Brain microvascular endothelial cell (primary cell): ENCODE measurements around the gene SCGB1A1.

Source experiments
- DNase-seq: peaks from one replicate; pipeline ENCODE4 v3.0.0-alpha.2; 2020
- H3K27ac ChIP-seq: fragments of 250-450 bp; sonication (Bioruptor Pico); 2 replicates; pipeline ENCODE4 v1.5.1; 2020; ENCODE audit warnings: mild to moderate bottlenecking, moderate library complexity
- H3K27me3 ChIP-seq: fragments of 250-450 bp; sonication (Bioruptor Pico); replicated peaks from 2 replicates; pipeline ENCODE4 v1.5.1; 2020; ENCODE audit warnings: mild to moderate bottlenecking
- H3K36me3 ChIP-seq: fragments of 250-450 bp; sonication (Bioruptor Pico); replicated peaks from 2 replicates; pipeline ENCODE4 v1.5.1; 2020; ENCODE audit warnings: mild to moderate bottlenecking
- H3K4me3 ChIP-seq: 2 replicates; pipeline ENCODE4 v1.5.1; 2011; ENCODE audit warnings: low read depth, mild to moderate bottlenecking, control low read depth, low read length, moderate library complexity
- CTCF ChIP-seq: IDR thresholded peaks from 2 replicates; pipeline ENCODE4 v1.5.1; 2011; ENCODE audit warnings: low read depth, mild to moderate bottlenecking, moderate library complexity, low read length, control low read depth, inconsistent platforms; ENCODE audit errors: missing control alignments
- in situ Hi-C: cut with HindIII; loops from 2 replicates; pipeline ENCODE4 v1.10.0; 2017; ENCODE audit warnings: low sequenced_read_pairs, low pct_ligation_motif_present

The SCGB1A1 gene

GRCh38 chr11:62393735-62394134, 25.1 kb upstream of the SCGB1A1 start:
- Histone ChIP-seq H3K27me3 (no peaks in the 10 kb centered on the region), H3K4me3 (no peak overlapping the region), H3K27ac (no peak overlapping the region), H3K36me3 (no peaks in the 10 kb centered on the region)
- DNase-seq, result no peak
- in situ Hi-C loops, result loop anchor here (25.0 kb wide), 1 partner anchor 169 kb away; the partner anchor contains the start of gene EEF1G
- no peak for TF ChIP-seq CTCF

GRCh38 chr11:62394825-62395538, 23.9 kb upstream of the SCGB1A1 start:
- in situ Hi-C loops, result loop anchor here (25.0 kb wide), 1 partner anchor 167 kb away; the partner anchor contains the start of gene EEF1G
- Histone ChIP-seq H3K27me3 (no peaks in the 10 kb centered on the region), H3K27ac (no peak overlapping the region), H3K36me3 (no peaks in the 10 kb centered on the region), H3K4me3 (peak overlapping the region; percentile 51)
- TF ChIP-seq CTCF, result peak; percentile 66
- peak; percentile 73 for DNase-seq

- no peaks in the 10 kb centered on the region for H3K36me3 ChIP-seq
- no peak for DNase-seq
- no peak overlapping the region for H3K27ac ChIP-seq
- TF ChIP-seq CTCF, result no peak
- H3K4me3 ChIP-seq, result no peak overlapping the region
- no peaks in the 10 kb centered on the region for H3K27me3 ChIP-seq
- in situ Hi-C loops, result loop anchor here (25.0 kb wide), 1 partner anchor 166 kb away; the partner anchor contains the start of gene EEF1G
Observed at GRCh38 chr11:62395885-62396551, 22.8 kb upstream of the SCGB1A1 start.

GRCh38 chr11:62398011-62398994, 20.5 kb upstream of the SCGB1A1 start:
- in situ Hi-C loops, result loop anchor here (25.0 kb wide), 1 partner anchor 164 kb away; the partner anchor contains the start of gene EEF1G
- TF ChIP-seq CTCF, result no peak
- no peak overlapping the region for H3K4me3 ChIP-seq
- no peak overlapping the region for H3K27ac ChIP-seq
- DNase-seq, result peak; percentile 17
- no peaks in the 10 kb centered on the region for H3K36me3 ChIP-seq
- no peaks in the 10 kb centered on the region for H3K27me3 ChIP-seq

- no peak overlapping the region for H3K4me3 ChIP-seq
- no peaks in the 10 kb centered on the region for H3K27me3 ChIP-seq
- TF ChIP-seq CTCF, result no peak
- no peak overlapping the region for H3K27ac ChIP-seq
- no peaks in the 10 kb centered on the region for H3K36me3 ChIP-seq
- in situ Hi-C loops, result loop anchor here (25.0 kb wide), 1 partner anchor 163 kb away; the partner anchor contains the start of gene EEF1G
- DNase-seq, result no peak
Observed at GRCh38 chr11:62399172-62399877, 19.5 kb upstream of the SCGB1A1 start.
